Measurements from ENCODE around the gene RCOR1.

Gene RCOR1

DNA sequence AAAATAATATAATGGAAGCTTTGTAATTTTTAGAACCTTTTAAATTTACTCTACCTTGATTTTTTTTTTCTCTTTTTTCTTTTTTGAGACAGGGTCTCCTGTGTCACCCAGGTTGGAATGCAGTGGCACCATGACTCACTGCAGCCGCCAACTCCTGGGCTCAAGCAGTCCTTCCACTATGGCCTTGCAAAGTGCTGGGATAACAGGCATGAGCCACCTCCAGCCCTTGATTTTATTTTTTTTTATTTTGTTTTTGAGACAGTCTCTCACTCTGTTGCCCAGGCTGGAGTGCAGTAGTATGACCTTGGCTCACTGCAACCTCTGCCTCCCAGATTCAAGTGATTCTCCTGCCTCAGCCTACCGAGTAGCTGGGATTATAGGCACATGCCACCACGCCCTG lies 119.5 kb downstream of the RCOR1 start:
- H3K36me3 Mint-ChIP-seq (ENCODE audit: low read depth): peaks cover 51% of the 10 kb centered on the region
- H3K4me3 Mint-ChIP-seq: no peak overlapping the region
- H3K4me1 Mint-ChIP-seq: peaks cover 1% of the 10 kb centered on the region
- no peak for TF ChIP-seq CTCF (IDR thresholded peaks at IDR 0.05; ENCODE audit: unreplicated experiment in 3 of 3)
- H3K27ac Mint-ChIP-seq: no peak overlapping the region
- H3K27me3 Mint-ChIP-seq (ENCODE audit: low read depth): no peaks in the 10 kb centered on the region
- peaks cover 3% of the 10 kb centered on the region for H3K9me3 Mint-ChIP-seq

- peaks cover 74% of the 10 kb centered on the region for H3K36me3 Mint-ChIP-seq (ENCODE audit: low read depth)
- TF ChIP-seq CTCF (IDR thresholded peaks at IDR 0.05; ENCODE audit: unreplicated experiment in 3 of 3): no peak
- peak overlapping the region; percentile 12 to 68 (median 14) for H3K27ac Mint-ChIP-seq
- peaks cover 14% of the 10 kb centered on the region for H3K4me1 Mint-ChIP-seq
- H3K4me3 Mint-ChIP-seq: no peak overlapping the region
- no peaks in the 10 kb centered on the region for H3K9me3 Mint-ChIP-seq
- H3K27me3 Mint-ChIP-seq (ENCODE audit: low read depth): no peaks in the 10 kb centered on the region
Measured at GRCh38 chr14:102717276-102717675, 124.8 kb downstream of the RCOR1 start.

GRCh38 chr14:102722646-102723045 lies 130.2 kb downstream of the RCOR1 start:
- Mint-ChIP-seq H3K4me3 (no peak overlapping the region), H3K27ac (no peak overlapping the region), H3K36me3 (ENCODE audit: low read depth) (peaks cover 92% of the 10 kb centered on the region), H3K9me3 (no peaks in the 10 kb centered on the region), H3K27me3 (ENCODE audit: low read depth) (no peaks in the 10 kb centered on the region), H3K4me1 (peaks cover 16% of the 10 kb centered on the region)
- no peak for TF ChIP-seq CTCF (IDR thresholded peaks at IDR 0.05; ENCODE audit: unreplicated experiment in 3 of 3)

- TF ChIP-seq CTCF (IDR thresholded peaks at IDR 0.05; ENCODE audit: unreplicated experiment in 3 of 3): no peak
- Mint-ChIP-seq H3K36me3 (ENCODE audit: low read depth) (peaks cover 91% of the 10 kb centered on the region), H3K4me1 (peaks cover 15% of the 10 kb centered on the region), H3K27ac (no peak overlapping the region), H3K9me3 (no peaks in the 10 kb centered on the region), H3K27me3 (ENCODE audit: low read depth) (no peaks in the 10 kb centered on the region), H3K4me3 (no peak overlapping the region)
Measured at GRCh38 chr14:102723650-102724049, 131.2 kb downstream of the RCOR1 start.

DNA sequence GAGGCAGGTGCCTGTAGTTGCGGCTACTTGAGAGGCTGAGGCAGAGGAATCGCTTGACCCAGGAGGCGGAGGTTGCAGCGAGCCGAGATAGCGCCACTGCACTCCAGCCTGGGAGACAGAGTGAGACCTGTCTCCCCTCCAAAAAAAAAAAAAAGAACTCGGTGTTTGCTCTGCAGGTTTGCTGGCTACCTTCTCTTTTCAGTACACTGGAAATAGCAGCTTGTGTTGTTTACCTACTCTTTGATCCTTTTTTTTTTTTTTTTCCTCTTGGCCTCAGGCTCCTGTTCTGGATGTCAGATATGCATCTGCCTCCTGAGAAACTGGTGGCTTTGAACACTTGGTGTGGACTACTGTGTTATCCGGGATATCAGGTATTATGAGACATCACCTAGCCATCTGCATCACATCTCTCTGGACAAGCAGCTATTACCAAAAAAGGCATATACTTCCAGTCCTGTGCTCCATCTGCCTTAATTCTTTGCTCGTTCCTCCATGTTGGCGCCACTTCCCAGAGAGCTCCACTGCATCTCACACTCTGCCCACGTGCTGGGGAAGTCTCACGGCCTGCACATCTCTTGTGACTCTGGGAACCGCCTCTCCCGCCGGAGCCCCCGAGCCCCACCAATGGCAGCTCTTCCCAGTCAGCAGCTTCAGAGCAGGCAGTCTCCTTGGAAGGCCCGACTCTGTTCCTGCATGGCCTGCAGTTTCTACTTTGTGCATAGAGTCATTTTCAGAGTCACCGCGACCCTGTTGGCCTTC lies 133.9 kb downstream of the RCOR1 start:
- H3K9me3 Mint-ChIP-seq: no peaks in the 10 kb centered on the region
- H3K4me3 Mint-ChIP-seq: no peak overlapping the region
- no peaks in the 10 kb centered on the region for H3K27me3 Mint-ChIP-seq (ENCODE audit: low read depth)
- H3K36me3 Mint-ChIP-seq (ENCODE audit: low read depth): peaks cover 77% of the 10 kb centered on the region
- no peak for TF ChIP-seq CTCF (IDR thresholded peaks at IDR 0.05; ENCODE audit: unreplicated experiment in 3 of 3)
- no peak overlapping the region for H3K27ac Mint-ChIP-seq
- H3K4me1 Mint-ChIP-seq: peaks cover 14% of the 10 kb centered on the region
